GM12878 (cell line): ENCODE measurements around the gene SUPT6H.

Source experiments
- CTCF ChIP-seq, 3 experiments: IDR thresholded peaks in 2 of 3; conservative IDR thresholded peaks in 1 of 3; 2 replicates each; pipeline ENCODE4 v1.5.1; 2011; ENCODE audit warnings: low read depth in 3 of 3, low read length in 3 of 3, mild to moderate bottlenecking in 3 of 3, control low read depth in 2 of 3, moderate library complexity in 2 of 3, inconsistent platforms in 1 of 3, mixed read lengths in 1 of 3; ENCODE audit not compliant: control insufficient read depth in 2 of 3, insufficient read depth in 1 of 3; ENCODE audit errors: extremely low read depth in 1 of 3
- ZBTB40 ChIP-seq: fragments of 450-650 bp; IDR thresholded peaks from 2 replicates; pipeline ENCODE4 v1.6.1; 2016; ENCODE audit warnings: mild to moderate bottlenecking, moderate library complexity, borderline replicate concordance

- TF ChIP-seq CTCF (IDR thresholded peaks at IDR 0.05 in 2 of 3, conservative IDR thresholded peaks at IDR 0.05 in 1 of 3; ENCODE audit: control insufficient read depth in 2 of 3, extremely low read depth in 1 of 3, insufficient read depth in 1 of 3, low read depth in 3 of 3, low read length in 3 of 3), result no peak
- no peak for TF ChIP-seq ZBTB40
These were observed 20.6 kb downstream of the SUPT6H start for GRCh38 chr17:28682655-28683054.
